Stomach (tissue), 9 donors: ENCODE measurements around the gene RBFOX2. TPM values are rescaled to one million over a fixed set of nuclear protein-coding genes. Genes with fewer than 3 reads are reported as not detected.
"Not testable (repeated sequence)": the region's sequence is repeated elsewhere in the genome, so short reads cannot be mapped to it uniquely, and the experiment has no call there.

Source experiments
- DNase-seq, 2 donors: peaks; one replicate each; pipeline versions ENCODE4 v3.0.0 to v3.0.0-alpha.2; 2013 to 2019
- H3K27ac ChIP-seq, 5 donors: fragments of 200-600 bp in 4 of 5; sonication (generic) in 4 of 5; one replicate each; pipeline ENCODE4 v1.5.1; 2013 to 2019; ENCODE audit warnings: mild to moderate bottlenecking in 1 of 5, moderate library complexity in 1 of 5
- H3K27me3 ChIP-seq, 3 donors: fragments of 200-600 bp; sonication (generic); one replicate each; pipeline ENCODE4 v1.5.1; 2017 to 2019; ENCODE audit warnings: mixed run types in 1 of 3
- H3K36me3 ChIP-seq, 4 donors: fragments of 200-600 bp; sonication (generic); 1 replicate in 3 of 4; 2 replicates in 1 of 4; pipeline ENCODE4 v1.5.1; 2016 to 2019
- H3K4me1 ChIP-seq, 4 donors: fragments of 200-600 bp; sonication (generic); one replicate each; pipeline ENCODE4 v1.5.1; 2016 to 2019
- H3K4me3 ChIP-seq, 4 donors: fragments of 200-600 bp; sonication (generic) in 3 of 4; one replicate each; pipeline ENCODE4 v1.5.1; 2016 to 2019; ENCODE audit warnings: mild to moderate bottlenecking in 1 of 4
- H3K9me3 ChIP-seq, 4 donors: fragments of 200-600 bp; sonication (generic); one replicate each; pipeline ENCODE4 v1.5.1; 2016 to 2019
- CTCF ChIP-seq, 7 experiments: fragments of 450-650 bp in 4 of 7; fragments of 200-600 bp in 3 of 7; sonication (generic) in 3 of 7; IDR thresholded peaks; one replicate each; pipeline ENCODE4 v1.5.1; 2016 to 2019; ENCODE audit warnings: antibody characterized with exemption in 7 of 7, control low read depth in 2 of 7, mild to moderate bottlenecking in 1 of 7
- EP300 ChIP-seq: sonication (generic); formaldehyde crosslinking; IDR thresholded peaks from one replicate; pipeline ENCODE4 v1.6.1; 2017; ENCODE audit warnings: antibody characterized with exemption
- POLR2A ChIP-seq, 4 donors: fragments of 450-650 bp; IDR thresholded peaks; one replicate each; pipeline ENCODE4 v1.6.1; 2016; ENCODE audit warnings: antibody characterized with exemption in 4 of 4, control low read depth in 2 of 4, mild to moderate bottlenecking in 1 of 4, moderate library complexity in 1 of 4
- POLR2AphosphoS5 ChIP-seq, 3 donors: sonication (generic); formaldehyde crosslinking; IDR thresholded peaks; one replicate each; pipeline ENCODE4 v1.6.1; 2016; ENCODE audit warnings: antibody characterized with exemption in 3 of 3
- WGBS, 5 donors: extraction: QIAGEN DNeasy Blood & Tissue Kit in 3 of 5; methylation state at CpG; one replicate each; pipeline versions ENCODE4 v1.1.5 to v1.1.7; 2013 to 2018; 5-methylcytosine and 5-hydroxymethylcytosine counted together
- intact Hi-C: fragments of 100-400 bp; cut with DNase I; formaldehyde crosslinking; loops from one replicate; pipeline ENCODE4 v1.15.1; 2023; ENCODE audit warnings: low total_unique reads
- polyA plus RNA-seq, 3 donors: library from polyadenylated mRNA; stranded (reverse); fragments of 200-250 nt; gene quantifications; one replicate each; pipeline ENCODE4 v1.2.3, GENCODE V29; 2013
- total RNA-seq, 5 donors: library from RNA; depleted of rRNA; stranded (reverse); fragments of >200 nt; gene quantifications; one replicate each; pipeline versions ENCODE4 v1.1.0 to v1.2.3, GENCODE V29; 2014 to 2016
- donor health status: healthy with polysubstance abuse.
- donor health status: Bipolar disorder and iron deficiency.
- donor health status: healthy.

Gene RBFOX2
- total and polyA plus RNA-seq, 8 donors: 14.9 to 176 (median 46.7) TPM

GRCh38 chr22:35804421-35804820 lies 224.2 kb downstream of the RBFOX2 start:
- intact Hi-C loops: no loop called here

GRCh38 chr22:35802885-35803284 lies 225.7 kb downstream of the RBFOX2 start:
- H3K27ac ChIP-seq: no peak overlapping the region
- 48 to 76% (median 71%) methylated on average over 2 of the region's 2 CpGs for WGBS, 5 donors
- no peaks in the 10 kb centered on the region for H3K9me3 ChIP-seq
- no peaks in the 10 kb centered on the region for H3K27me3 ChIP-seq
- H3K36me3 ChIP-seq: peaks cover 0 to 8% (median 4%) of the 10 kb centered on the region in 4 donors
- H3K4me1 ChIP-seq: peaks cover 0 to 35% (median 16%) of the 10 kb centered on the region in 4 donors
- no peak overlapping the region for H3K4me3 ChIP-seq
- no peak for TF ChIP-seq EP300
- no peak for TF ChIP-seq POLR2A (IDR thresholded peaks at IDR 0.05)
- no peak for TF ChIP-seq CTCF (IDR thresholded peaks at IDR 0.05)
- no peak for TF ChIP-seq POLR2AphosphoS5 (IDR thresholded peaks at IDR 0.05)
- intact Hi-C loops: no loop called here
- no peak for DNase-seq

More at GRCh38 chr22:35804421-35804820, 224.2 kb downstream of the RBFOX2 start:
- Histone ChIP-seq H3K27me3 (no peaks in the 10 kb centered on the region), H3K4me3 (no peak overlapping the region), H3K36me3 (peaks cover 9 to 23% (median 19%) of the 10 kb centered on the region in 4 donors), H3K4me1 (peaks cover 0 to 32% (median 15%) of the 10 kb centered on the region in 4 donors), H3K27ac (no peak overlapping the region), H3K9me3 (no peaks in the 10 kb centered on the region)
- 75 to 96% (median 95%) methylated on average over 1 of the region's 1 CpG for WGBS, 5 donors
- no peak for DNase-seq
- TF ChIP-seq EP300 (no peak), POLR2AphosphoS5 (IDR thresholded peaks at IDR 0.05) (no peak), CTCF (IDR thresholded peaks at IDR 0.05) (no peak), POLR2A (IDR thresholded peaks at IDR 0.05) (no peak)

GRCh38 chr22:35801301-35801700 lies 227.3 kb downstream of the RBFOX2 start:
- not testable (repeated sequence) for H3K9me3 ChIP-seq

GRCh38 chr22:35799150-35799549 lies 229.5 kb downstream of the RBFOX2 start:
- no peak overlapping the region for H3K4me3 ChIP-seq
- no peaks in the 10 kb centered on the region for H3K36me3 ChIP-seq
- no peaks in the 10 kb centered on the region for H3K27me3 ChIP-seq
- no peaks in the 10 kb centered on the region for H3K9me3 ChIP-seq
- WGBS, 5 donors: 84 to 90% (median 89%) methylated on average over 1 of the region's 1 CpG
- intact Hi-C loops: no loop called here
- no peak overlapping the region for H3K27ac ChIP-seq
- no peak for TF ChIP-seq EP300
- TF ChIP-seq POLR2A (IDR thresholded peaks at IDR 0.05): no peak
- TF ChIP-seq CTCF (IDR thresholded peaks at IDR 0.05): no peak
- no peak for TF ChIP-seq POLR2AphosphoS5 (IDR thresholded peaks at IDR 0.05)
- H3K4me1 ChIP-seq: peaks cover 0 to 47% (median 19%) of the 10 kb centered on the region in 4 donors
- DNase-seq: no peak

More at GRCh38 chr22:35801301-35801700, 227.3 kb downstream of the RBFOX2 start:
- H3K4me3 ChIP-seq, intact Hi-C loops, H3K27me3 ChIP-seq, H3K36me3 ChIP-seq, H3K27ac ChIP-seq: not testable (repeated sequence)
- H3K4me1 ChIP-seq: peaks cover 0 to 35% (median 16%) of the 10 kb centered on the region in 4 donors
- peak in 1 of 2 donors; percentile 37 for DNase-seq
- WGBS, 5 donors: 80 to 92% (median 86%) methylated on average over 3 of the region's 3 CpGs

- DNase-seq: no peak
- no peaks in the 10 kb centered on the region for H3K9me3 ChIP-seq
- no peak overlapping the region for H3K27ac ChIP-seq
- H3K36me3 ChIP-seq: no peaks in the 10 kb centered on the region
- 85 to 93% (median 91%) methylated on average over 4 of the region's 4 CpGs for WGBS, 5 donors
- intact Hi-C loops: no loop called here
- TF ChIP-seq EP300: no peak
- H3K27me3 ChIP-seq: no peaks in the 10 kb centered on the region
- no peak overlapping the region for H3K4me3 ChIP-seq
- peaks cover 6 to 56% (median 27%) of the 10 kb centered on the region in 4 donors for H3K4me1 ChIP-seq
Observed at GRCh38 chr22:35797411-35797810, 231.2 kb downstream of the RBFOX2 start.
